Measurements from ENCODE around the gene HAUS2. TPM values are rescaled to one million over a fixed set of nuclear protein-coding genes. Genes with fewer than 3 reads are reported as not detected.

The HAUS2 gene
- total and polyA plus RNA-seq, 10 of the 15 experiments (the other 5 are each of a cell fraction or from before 2014, with no cell fraction given) = 28.7 to 59.3 (median 40.6) TPM

- TF ChIP-seq HSF1 (IDR thresholded peaks at IDR 0.05; ENCODE audit: low read depth, low read length) (no peak), KLF5 (IDR thresholded peaks at IDR 0.05; ENCODE audit: partially characterized antibody) (peak; percentile 43), POLR2A (IDR thresholded peaks at IDR 0.05; ENCODE audit: low read depth, low read length) (peak; percentile 97), BRCA1 (IDR thresholded peaks at IDR 0.05; ENCODE audit: low read depth, low read length) (peak; percentile 58), ZNF274 (IDR thresholded peaks at IDR 0.05; ENCODE audit: insufficient read depth, insufficient read length) (no peak), IKZF1 (conservative IDR thresholded peaks at IDR 0.05) (peak; percentile 92), SMC3 (IDR thresholded peaks at IDR 0.05; ENCODE audit: borderline replicate concordance, low read length) (no peak), SREBF1 (IDR thresholded peaks at IDR 0.05; ENCODE audit: low read length) (no peak), BMI1 (IDR thresholded peaks at IDR 0.05; ENCODE audit: borderline replicate concordance) (no peak), RELA (IDR thresholded peaks at IDR 0.05; ENCODE audit: borderline replicate concordance, partially characterized antibody) (peak; percentile 80), MEF2B (IDR thresholded peaks at IDR 0.05; ENCODE audit: partially characterized antibody, poor library complexity, severe bottlenecking) (no peak), HCFC1 (IDR thresholded peaks at IDR 0.05; ENCODE audit: low read length) (peak; percentile 60), FOXK2 (IDR thresholded peaks at IDR 0.05) (no peak), PAX5 (IDR thresholded peaks at IDR 0.05; ENCODE audit: borderline replicate concordance, low read depth, low read length) (peak; percentile 60; the same call in 1 of the 2 replicates), CEBPB (IDR thresholded peaks at IDR 0.05; ENCODE audit: borderline replicate concordance in 1 of 2, low read depth in 2 of 2, low read length in 2 of 2) (no peak), NR2F1 (conservative IDR thresholded peaks at IDR 0.05) (0 out of 2 replicates have a peak, but pooled peaks have one; percentile 40), SKIL (IDR thresholded peaks at IDR 0.05; ENCODE audit: low read depth, poor library complexity, severe bottlenecking) (no peak), ZSCAN29 (IDR thresholded peaks at IDR 0.05) (no peak), NFIC (IDR thresholded peaks at IDR 0.05; ENCODE audit: low read depth, low read length) (no peak), ZBTB40 (IDR thresholded peaks at IDR 0.05; ENCODE audit: borderline replicate concordance) (no peak), IRF5 (IDR thresholded peaks at IDR 0.05; ENCODE audit: borderline replicate concordance) (no peak), TCF3 (IDR thresholded peaks at IDR 0.05; ENCODE audit: borderline replicate concordance, insufficient read depth, low read depth, low read length) (no peak)
These were observed at the start of gene HAUS2, which contains the start of gene LRRC57 (continued) for GRCh38 chr15:42548249-42549031.
